ENCODE measurements around the gene DLG5. TPM values are rescaled to one million over a fixed set of nuclear protein-coding genes. Genes with fewer than 3 reads are reported as not detected.
"Not testable (repeated sequence)": the region's sequence is repeated elsewhere in the genome, so short reads cannot be mapped to it uniquely, and the experiment has no call there.

Gene DLG5
- total and polyA plus RNA-seq, 2 experiments from 2014 or later, result 4.4 to 27.9 TPM

GRCh38 chr10:77768039-77768438 is 158.5 kb downstream of the DLG5 start:
- Histone ChIP-seq H3K4me3 (no peak overlapping the region), H3K27me3 (replicated peaks; ENCODE audit: insufficient read depth) (no peaks in the 10 kb centered on the region), H3K9ac (no peak overlapping the region), H3K4me1 (ENCODE audit: insufficient read depth) (peaks cover 6% of the 10 kb centered on the region; the same call in 1 of the 2 replicates), H2AFZ (no peak overlapping the region), H3F3A (ENCODE audit: insufficient read depth) (0 out of 2 replicates have a peak, but pooled peaks cover 3% of the 10 kb centered on the region), H3K36me3 (ENCODE audit: low read depth) (no peaks in the 10 kb centered on the region), H3K4me2 (ENCODE audit: unreplicated experiment) (no peak overlapping the region), H3K27ac (no peak overlapping the region), H3K79me2 (ENCODE audit: insufficient read depth) (no peaks in the 10 kb centered on the region), H4K20me1 (ENCODE audit: insufficient read depth) (no peaks in the 10 kb centered on the region), H3K9me2 (ENCODE audit: insufficient read depth) (no peaks in the 10 kb centered on the region), H3K9me3 (ENCODE audit: low read depth) (no peaks in the 10 kb centered on the region)
- no peak for TF ChIP-seq EZH2 (IDR thresholded peaks at IDR 0.05; ENCODE audit: insufficient read depth, poor library complexity, severe bottlenecking)
- no peak for TF ChIP-seq EZH2phosphoT487 (IDR thresholded peaks at IDR 0.05; ENCODE audit: insufficient read depth, low read depth)
- no peak for DNase-seq
- 100% methylated on average over 1 of the region's 1 CpG for WGBS, 2 experiments (ENCODE audit: low coverage in 1 of 2, low lambda C conversion rate in 2 of 2, missing lambda C conversion rate in 2 of 2)
- in situ Hi-C loops (cut with MboI), result no loop called here

GRCh38 chr10:77763453-77764430 is 162.8 kb downstream of the DLG5 start:
- in situ Hi-C loops (cut with MboI), result no loop called here
- no peaks in the 10 kb centered on the region for H3K9me2 ChIP-seq (ENCODE audit: insufficient read depth)
- no peak overlapping the region for H3K9ac ChIP-seq
- no peaks in the 10 kb centered on the region for H4K20me1 ChIP-seq (ENCODE audit: insufficient read depth)
- 75 to 77% methylated on average over 9 of the region's 9 CpGs for WGBS, 2 experiments (ENCODE audit: low coverage in 1 of 2, low lambda C conversion rate in 2 of 2, missing lambda C conversion rate in 2 of 2)
- no peak for TF ChIP-seq EZH2phosphoT487 (IDR thresholded peaks at IDR 0.05; ENCODE audit: insufficient read depth, low read depth)
- TF ChIP-seq EZH2 (IDR thresholded peaks at IDR 0.05; ENCODE audit: insufficient read depth, poor library complexity, severe bottlenecking), result no peak
- no peak overlapping the region for H2AFZ ChIP-seq
- DNase-seq, result peak; percentile 22
- H3K27ac ChIP-seq, result no peak overlapping the region
- H3F3A ChIP-seq (ENCODE audit: insufficient read depth), result 0 out of 2 replicates have a peak, but pooled peaks cover 3% of the 10 kb centered on the region
- H3K27me3 ChIP-seq (replicated peaks; ENCODE audit: insufficient read depth), result no peaks in the 10 kb centered on the region
- no peaks in the 10 kb centered on the region for H3K79me2 ChIP-seq (ENCODE audit: insufficient read depth)
- H3K4me2 ChIP-seq (ENCODE audit: unreplicated experiment), result no peak overlapping the region
- H3K4me3 ChIP-seq, result no peak overlapping the region
- no peaks in the 10 kb centered on the region for H3K36me3 ChIP-seq (ENCODE audit: low read depth)
- peaks cover 6% of the 10 kb centered on the region; the same call in 1 of the 2 replicates for H3K4me1 ChIP-seq (ENCODE audit: insufficient read depth)
- H3K9me3 ChIP-seq (ENCODE audit: low read depth), result no peaks in the 10 kb centered on the region

GRCh38 chr10:77758406-77758805 is 168.1 kb downstream of the DLG5 start:
- H3K9me3 ChIP-seq (ENCODE audit: low read depth); DNase-seq; H3F3A ChIP-seq (ENCODE audit: insufficient read depth); in situ Hi-C loops (cut with MboI); H3K36me3 ChIP-seq (ENCODE audit: low read depth); H3K27me3 ChIP-seq (replicated peaks; ENCODE audit: insufficient read depth); H3K27ac ChIP-seq; H4K20me1 ChIP-seq (ENCODE audit: insufficient read depth); H3K9me2 ChIP-seq (ENCODE audit: insufficient read depth); H3K79me2 ChIP-seq (ENCODE audit: insufficient read depth); H3K4me2 ChIP-seq (ENCODE audit: unreplicated experiment); H3K4me3 ChIP-seq; H2AFZ ChIP-seq; H3K9ac ChIP-seq: not testable (repeated sequence)
- peaks cover 12% of the 10 kb centered on the region for H3K4me1 ChIP-seq (ENCODE audit: insufficient read depth)
- 81 to 96% methylated on average over 2 of the region's 2 CpGs for WGBS, 2 experiments (ENCODE audit: low coverage in 1 of 2, low lambda C conversion rate in 2 of 2, missing lambda C conversion rate in 2 of 2)

- H3K9me2 ChIP-seq (ENCODE audit: insufficient read depth), result no peaks in the 10 kb centered on the region
- no peak overlapping the region; the same call in 1 of the 2 replicates for H3K27ac ChIP-seq
- peak overlapping the region; percentile 34; the same call in 1 of the 2 replicates for H2AFZ ChIP-seq
- 18% methylated on average over 12 of the region's 12 CpGs for WGBS, 2 experiments (ENCODE audit: low coverage in 1 of 2, low lambda C conversion rate in 2 of 2, missing lambda C conversion rate in 2 of 2)
- H3K4me1 ChIP-seq (ENCODE audit: insufficient read depth), result peaks cover 12% of the 10 kb centered on the region
- no peak overlapping the region for H3K4me3 ChIP-seq
- no peaks in the 10 kb centered on the region for H3K36me3 ChIP-seq (ENCODE audit: low read depth)
- no peaks in the 10 kb centered on the region for H3F3A ChIP-seq (ENCODE audit: insufficient read depth)
- no peaks in the 10 kb centered on the region for H3K27me3 ChIP-seq (replicated peaks; ENCODE audit: insufficient read depth)
- in situ Hi-C loops (cut with MboI), result no loop called here
- H3K4me2 ChIP-seq (ENCODE audit: unreplicated experiment), result no peak overlapping the region
- peak; percentile 86 for DNase-seq
- H3K9me3 ChIP-seq (ENCODE audit: low read depth), result no peaks in the 10 kb centered on the region
- TF ChIP-seq EZH2 (IDR thresholded peaks at IDR 0.05; ENCODE audit: insufficient read depth, poor library complexity, severe bottlenecking), result no peak
- TF ChIP-seq EZH2phosphoT487 (IDR thresholded peaks at IDR 0.05; ENCODE audit: insufficient read depth, low read depth), result no peak
- no peaks in the 10 kb centered on the region for H3K79me2 ChIP-seq (ENCODE audit: insufficient read depth)
- no peak overlapping the region for H3K9ac ChIP-seq
- no peaks in the 10 kb centered on the region for H4K20me1 ChIP-seq (ENCODE audit: insufficient read depth)
Measured at GRCh38 chr10:77756319-77757232, 170.0 kb downstream of the DLG5 start.
